Measurements from ENCODE around the gene SH2D2A. TPM values are rescaled to one million over a fixed set of nuclear protein-coding genes. Genes with fewer than 3 reads are reported as not detected.

SH2D2A gene
- polyA plus RNA-seq, 1 donor from 2014 or later, result not detected

DNA sequence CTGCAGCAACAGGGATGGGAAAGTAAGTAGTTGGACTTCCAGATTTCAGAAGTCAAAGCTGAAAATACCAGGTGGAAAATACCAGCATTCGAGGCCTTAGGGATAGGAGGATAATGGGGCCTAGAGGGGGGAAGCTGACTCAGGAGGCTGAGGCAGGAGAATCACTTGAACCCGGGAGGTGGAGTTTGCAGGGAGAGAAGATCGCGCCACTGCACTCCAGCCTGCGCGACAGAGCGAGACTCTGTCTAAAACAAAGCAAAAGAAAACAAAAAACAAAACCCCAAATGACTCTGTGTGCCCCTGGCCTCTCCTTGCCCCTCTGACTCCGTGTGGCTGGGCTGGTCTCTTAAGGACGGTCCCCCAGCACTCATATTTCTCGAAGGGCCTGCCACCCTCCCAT, 3.4 kb downstream of the SH2D2A start:
- Histone ChIP-seq H3K79me2 (replicated peaks; ENCODE audit: insufficient read depth, low read length) (no peaks in the 10 kb centered on the region), H3K4me2 (ENCODE audit: low read length) (no peak overlapping the region), H3K27ac (ENCODE audit: low read length) (no peak overlapping the region), H4K20me1 (ENCODE audit: insufficient read depth) (no peaks in the 10 kb centered on the region), H3F3A (ENCODE audit: insufficient read depth, low read length, poor library complexity, severe bottlenecking) (no peaks in the 10 kb centered on the region), H3K9me2 (ENCODE audit: insufficient read depth, low read length) (no peaks in the 10 kb centered on the region), H3K9ac (ENCODE audit: low read length) (no peak overlapping the region), H3K36me3 (ENCODE audit: insufficient read depth, low read length) (no peaks in the 10 kb centered on the region), H3K27me3 (ENCODE audit: insufficient read depth, low read depth, low read length) (peaks cover 13% of the 10 kb centered on the region), H2AFZ (ENCODE audit: low read depth, low read length) (no peak overlapping the region), H3K9me3 (ENCODE audit: low read length) (no peaks in the 10 kb centered on the region), H3K4me3 (ENCODE audit: low read length) (peak overlapping the region; percentile 62)
- no peak for TF ChIP-seq CTCF (IDR thresholded peaks at IDR 0.05; ENCODE audit: poor library complexity, severe bottlenecking)
- no peak for TF ChIP-seq SMC3 (conservative IDR thresholded peaks at IDR 0.05; ENCODE audit: poor library complexity)
- no peak for TF ChIP-seq EZH2 (IDR thresholded peaks at IDR 0.05; ENCODE audit: borderline replicate concordance, insufficient read depth, low read length, poor library complexity, severe bottlenecking)
- no peak for TF ChIP-seq MXI1 (conservative IDR thresholded peaks at IDR 0.05; ENCODE audit: poor library complexity, severe bottlenecking)
- TF ChIP-seq, protein P1, sequence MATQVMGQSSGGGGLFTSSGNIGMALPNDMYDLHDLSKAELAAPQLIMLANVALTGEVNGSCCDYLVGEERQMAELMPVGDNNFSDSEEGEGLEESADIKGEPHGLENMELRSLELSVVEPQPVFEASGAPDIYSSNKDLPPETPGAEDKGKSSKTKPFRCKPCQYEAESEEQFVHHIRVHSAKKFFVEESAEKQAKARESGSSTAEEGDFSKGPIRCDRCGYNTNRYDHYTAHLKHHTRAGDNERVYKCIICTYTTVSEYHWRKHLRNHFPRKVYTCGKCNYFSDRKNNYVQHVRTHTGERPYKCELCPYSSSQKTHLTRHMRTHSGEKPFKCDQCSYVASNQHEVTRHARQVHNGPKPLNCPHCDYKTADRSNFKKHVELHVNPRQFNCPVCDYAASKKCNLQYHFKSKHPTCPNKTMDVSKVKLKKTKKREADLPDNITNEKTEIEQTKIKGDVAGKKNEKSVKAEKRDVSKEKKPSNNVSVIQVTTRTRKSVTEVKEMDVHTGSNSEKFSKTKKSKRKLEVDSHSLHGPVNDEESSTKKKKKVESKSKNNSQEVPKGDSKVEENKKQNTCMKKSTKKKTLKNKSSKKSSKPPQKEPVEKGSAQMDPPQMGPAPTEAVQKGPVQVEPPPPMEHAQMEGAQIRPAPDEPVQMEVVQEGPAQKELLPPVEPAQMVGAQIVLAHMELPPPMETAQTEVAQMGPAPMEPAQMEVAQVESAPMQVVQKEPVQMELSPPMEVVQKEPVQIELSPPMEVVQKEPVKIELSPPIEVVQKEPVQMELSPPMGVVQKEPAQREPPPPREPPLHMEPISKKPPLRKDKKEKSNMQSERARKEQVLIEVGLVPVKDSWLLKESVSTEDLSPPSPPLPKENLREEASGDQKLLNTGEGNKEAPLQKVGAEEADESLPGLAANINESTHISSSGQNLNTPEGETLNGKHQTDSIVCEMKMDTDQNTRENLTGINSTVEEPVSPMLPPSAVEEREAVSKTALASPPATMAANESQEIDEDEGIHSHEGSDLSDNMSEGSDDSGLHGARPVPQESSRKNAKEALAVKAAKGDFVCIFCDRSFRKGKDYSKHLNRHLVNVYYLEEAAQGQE (IDR thresholded peaks at IDR 0.05; ENCODE audit: borderline replicate concordance), result no peak
- TF ChIP-seq EP300 (conservative IDR thresholded peaks at IDR 0.05; ENCODE audit: poor library complexity, severe bottlenecking), result no peak
- no peak for TF ChIP-seq POLR2AphosphoS5 (IDR thresholded peaks at IDR 0.05)
- no peak for TF ChIP-seq RAD21 (conservative IDR thresholded peaks at IDR 0.05)
- no peak for TF ChIP-seq TAF1 (IDR thresholded peaks at IDR 0.05; ENCODE audit: low read depth)

- TF ChIP-seq SMC3 (conservative IDR thresholded peaks at IDR 0.05; ENCODE audit: poor library complexity), result no peak
- Histone ChIP-seq H3K27me3 (ENCODE audit: insufficient read depth, low read depth, low read length) (peaks cover 13% of the 10 kb centered on the region), H3K9ac (ENCODE audit: low read length) (no peak overlapping the region), H4K20me1 (ENCODE audit: insufficient read depth) (no peaks in the 10 kb centered on the region), H3K4me3 (ENCODE audit: low read length) (no peak overlapping the region), H3K4me2 (ENCODE audit: low read length) (no peak overlapping the region), H3K9me3 (ENCODE audit: low read length) (no peaks in the 10 kb centered on the region), H3K36me3 (ENCODE audit: insufficient read depth, low read length) (no peaks in the 10 kb centered on the region), H2AFZ (ENCODE audit: low read depth, low read length) (no peak overlapping the region), H3F3A (ENCODE audit: insufficient read depth, low read length, poor library complexity, severe bottlenecking) (no peaks in the 10 kb centered on the region), H3K27ac (ENCODE audit: low read length) (no peak overlapping the region), H3K9me2 (ENCODE audit: insufficient read depth, low read length) (no peaks in the 10 kb centered on the region), H3K79me2 (replicated peaks; ENCODE audit: insufficient read depth, low read length) (no peaks in the 10 kb centered on the region)
Measured at GRCh38 chr1:156812293-156812990, 4.2 kb downstream of the SH2D2A start.
